Astrocyte of the cerebellum (primary cell): ENCODE results near the gene PIP5K1C.

Experiments used
- DNase-seq: peaks from one replicate; pipeline ENCODE4 v3.0.0-alpha.2; 2011; ENCODE audit warnings: low read depth
- H3K4me3 ChIP-seq: 2 replicates; pipeline ENCODE4 v1.5.1; 2011; ENCODE audit warnings: mild to moderate bottlenecking, low read depth, low read length, moderate library complexity
- CTCF ChIP-seq: IDR thresholded peaks from 2 replicates; pipeline ENCODE4 v1.5.1; 2012; ENCODE audit warnings: low read length, low read depth, moderate library complexity, mild to moderate bottlenecking; ENCODE audit errors: missing control alignments
- in situ Hi-C: cut with HindIII; loops from 2 replicates; pipeline ENCODE4 v1.10.0; 2017; ENCODE audit warnings: low sequenced_read_pairs

The PIP5K1C gene

GRCh38 chr19:3656073-3656746 is 44.1 kb downstream of the PIP5K1C start:
- no peak overlapping the region for H3K4me3 ChIP-seq
- no peak for DNase-seq
- TF ChIP-seq CTCF = no peak
- in situ Hi-C loops = no loop called here

- peak; percentile 61 for DNase-seq
- no peak overlapping the region for H3K4me3 ChIP-seq
- in situ Hi-C loops = no loop called here
- TF ChIP-seq CTCF = no peak
Observed at GRCh38 chr19:3655402-3656072, 44.7 kb downstream of the PIP5K1C start.

- in situ Hi-C loops = loop anchor here (5.0 kb wide), 1 partner anchor 68 kb away; no protein-coding TSS in a partner anchor
- no peak for TF ChIP-seq CTCF
- no peak overlapping the region for H3K4me3 ChIP-seq
- DNase-seq = no peak
Observed at GRCh38 chr19:3653865-3654513, 46.3 kb downstream of the PIP5K1C start.

- TF ChIP-seq CTCF = no peak
- in situ Hi-C loops = loop anchor here (5.0 kb wide), 1 partner anchor 69 kb away; no protein-coding TSS in a partner anchor
- DNase-seq = no peak
- no peak overlapping the region for H3K4me3 ChIP-seq
Observed at GRCh38 chr19:3653081-3653795, 47.0 kb downstream of the PIP5K1C start.

- no peak for TF ChIP-seq CTCF
- in situ Hi-C loops = loop anchor here (5.0 kb wide), 1 partner anchor 70 kb away; no protein-coding TSS in a partner anchor
- DNase-seq = no peak
Observed at GRCh38 chr19:3652422-3652821, 47.8 kb downstream of the PIP5K1C start.

GRCh38 chr19:3651684-3652083 is 48.6 kb downstream of the PIP5K1C start:
- H3K4me3 ChIP-seq = no peak overlapping the region
- TF ChIP-seq CTCF = no peak
- no peak for DNase-seq
- in situ Hi-C loops = loop anchor here (5.0 kb wide), 1 partner anchor 71 kb away; no protein-coding TSS in a partner anchor

More at GRCh38 chr19:3652422-3652821, 47.8 kb downstream of the PIP5K1C start:
- H3K4me3 ChIP-seq = no peak overlapping the region
